HEK293 (cell line): ENCODE measurements around the gene LRRC23.

Experiments
- GFI1B ChIP-seq: fragments of 450-650 bp; formaldehyde crosslinking; IDR thresholded peaks from 2 replicates; pipeline ENCODE4 v1.5.1; 2016; ENCODE audit warnings: missing biosample characterization, missing genetic modification characterization
- KLF16 ChIP-seq: fragments of 450-650 bp; formaldehyde crosslinking; IDR thresholded peaks from 2 replicates; pipeline ENCODE4 v1.5.1; 2017; ENCODE audit warnings: missing biosample characterization, missing genetic modification characterization
- KLF8 ChIP-seq: fragments of 450-650 bp; formaldehyde crosslinking; IDR thresholded peaks from 2 replicates; pipeline ENCODE4 v1.5.1; 2016; ENCODE audit warnings: missing biosample characterization, missing genetic modification characterization
- OSR2 ChIP-seq: fragments of 450-650 bp; formaldehyde crosslinking; IDR thresholded peaks from 2 replicates; pipeline ENCODE4 v1.5.1; 2016; ENCODE audit warnings: missing biosample characterization, missing genetic modification characterization
- PBX3 ChIP-seq: sonication (generic); formaldehyde crosslinking; IDR thresholded peaks from 2 replicates; pipeline ENCODE4 v1.8.1; 2022; ENCODE audit warnings: mild to moderate bottlenecking, moderate library complexity, missing genetic modification reagents
- SP2 ChIP-seq: fragments of 450-650 bp; formaldehyde crosslinking; IDR thresholded peaks from 2 replicates; pipeline ENCODE4 v1.5.1; 2016; ENCODE audit warnings: missing biosample characterization, missing genetic modification characterization
- SP3 ChIP-seq: fragments of 450-650 bp; formaldehyde crosslinking; IDR thresholded peaks from 2 replicates; pipeline ENCODE4 v1.5.1; 2016; ENCODE audit warnings: missing biosample characterization, missing genetic modification characterization
- ZBTB21 ChIP-seq: fragments of 450-650 bp; formaldehyde crosslinking; IDR thresholded peaks from 2 replicates; pipeline ENCODE4 v1.5.1; 2017; ENCODE audit warnings: missing biosample characterization, missing genetic modification characterization
- ZNF121 ChIP-seq: fragments of 450-650 bp; formaldehyde crosslinking; IDR thresholded peaks from 2 replicates; pipeline ENCODE4 v1.5.1; 2016; ENCODE audit warnings: missing biosample characterization, missing genetic modification characterization
- ZNF133 ChIP-seq: fragments of 450-650 bp; formaldehyde crosslinking; IDR thresholded peaks from 2 replicates; pipeline ENCODE4 v1.5.1; 2016; ENCODE audit warnings: missing biosample characterization, missing genetic modification characterization
- ZNF214 ChIP-seq: fragments of 450-650 bp; formaldehyde crosslinking; IDR thresholded peaks from 2 replicates; pipeline ENCODE4 v1.5.1; 2017; ENCODE audit warnings: missing biosample characterization, mild to moderate bottlenecking, missing genetic modification characterization, borderline replicate concordance
- ZNF24 ChIP-seq: fragments of 450-650 bp; formaldehyde crosslinking; IDR thresholded peaks from 2 replicates; pipeline ENCODE4 v1.5.1; 2016; ENCODE audit warnings: missing biosample characterization, missing genetic modification characterization
- ZNF335 ChIP-seq: fragments of 450-650 bp; formaldehyde crosslinking; conservative IDR thresholded peaks from 2 replicates; pipeline ENCODE4 v1.5.1; 2016; ENCODE audit warnings: missing biosample characterization, missing genetic modification characterization
- ZNF341 ChIP-seq: fragments of 450-650 bp; formaldehyde crosslinking; IDR thresholded peaks from 2 replicates; pipeline ENCODE4; 2016; ENCODE audit warnings: low read depth, missing biosample characterization, missing genetic modification characterization
- ZNF366 ChIP-seq: fragments of 450-650 bp; formaldehyde crosslinking; conservative IDR thresholded peaks from 2 replicates; pipeline ENCODE4 v1.5.1; 2016; ENCODE audit warnings: missing biosample characterization, missing genetic modification characterization
- ZNF394 ChIP-seq: fragments of 450-650 bp; formaldehyde crosslinking; IDR thresholded peaks from 2 replicates; pipeline ENCODE4 v1.5.1; 2016; ENCODE audit warnings: missing biosample characterization, missing genetic modification characterization, mild to moderate bottlenecking, moderate library complexity, borderline replicate concordance
- ZNF48 ChIP-seq: fragments of 450-650 bp; formaldehyde crosslinking; IDR thresholded peaks from 2 replicates; pipeline ENCODE4 v1.5.1; 2016; ENCODE audit warnings: missing biosample characterization, missing genetic modification characterization
- ZNF529 ChIP-seq: fragments of 450-650 bp; formaldehyde crosslinking; IDR thresholded peaks from 2 replicates; pipeline ENCODE4 v1.5.1; 2017; ENCODE audit warnings: missing genetic modification characterization, missing biosample characterization; ENCODE audit not compliant: insufficient replicate concordance
- ZNF561 ChIP-seq: fragments of 450-650 bp; IDR thresholded peaks from 2 replicates; pipeline ENCODE4 v1.5.1; 2018; ENCODE audit warnings: missing biosample characterization, missing genetic modification characterization, borderline replicate concordance
- ZNF600 ChIP-seq: fragments of 450-650 bp; formaldehyde crosslinking; IDR thresholded peaks from 2 replicates; pipeline ENCODE4 v1.5.1; 2016; ENCODE audit warnings: missing biosample characterization, missing genetic modification characterization
- ZNF629 ChIP-seq: fragments of 450-650 bp; formaldehyde crosslinking; IDR thresholded peaks from 2 replicates; pipeline ENCODE4 v1.5.1; 2017; ENCODE audit warnings: missing biosample characterization, missing genetic modification characterization
- ZNF791 ChIP-seq: fragments of 450-650 bp; formaldehyde crosslinking; IDR thresholded peaks from 2 replicates; pipeline ENCODE4 v1.5.1; 2016; ENCODE audit warnings: missing biosample characterization, missing genetic modification characterization
- ZSCAN18 ChIP-seq: fragments of 450-650 bp; formaldehyde crosslinking; IDR thresholded peaks from 2 replicates; pipeline ENCODE4 v1.5.1; 2016; ENCODE audit warnings: missing biosample characterization, missing genetic modification characterization
- TF ChIP-seq, protein P1 (sequence below): fragments of 450-650 bp; formaldehyde crosslinking; IDR thresholded peaks from 2 replicates; pipeline ENCODE4 v1.5.1; 2016; ENCODE audit warnings: missing biosample characterization, missing genetic modification characterization
- TF ChIP-seq, protein P2 (sequence below): fragments of 450-650 bp; formaldehyde crosslinking; IDR thresholded peaks from 2 replicates; pipeline ENCODE4 v1.5.1; 2016; ENCODE audit warnings: missing biosample characterization, missing genetic modification characterization
- TF ChIP-seq, protein P3 (sequence below): fragments of 450-650 bp; formaldehyde crosslinking; IDR thresholded peaks from 2 replicates; pipeline ENCODE4 v1.5.1; 2016; ENCODE audit warnings: missing biosample characterization, missing genetic modification characterization
- TF ChIP-seq, protein P4 (sequence below): fragments of 450-650 bp; formaldehyde crosslinking; IDR thresholded peaks from 2 replicates; pipeline ENCODE4 v1.5.1; 2016; ENCODE audit warnings: missing biosample characterization, missing genetic modification characterization
- TF ChIP-seq, protein P5 (sequence below): fragments of 450-650 bp; formaldehyde crosslinking; IDR thresholded peaks from 2 replicates; pipeline ENCODE4 v1.5.1; 2016; ENCODE audit warnings: missing biosample characterization, missing genetic modification characterization

Gene LRRC23

DNA sequence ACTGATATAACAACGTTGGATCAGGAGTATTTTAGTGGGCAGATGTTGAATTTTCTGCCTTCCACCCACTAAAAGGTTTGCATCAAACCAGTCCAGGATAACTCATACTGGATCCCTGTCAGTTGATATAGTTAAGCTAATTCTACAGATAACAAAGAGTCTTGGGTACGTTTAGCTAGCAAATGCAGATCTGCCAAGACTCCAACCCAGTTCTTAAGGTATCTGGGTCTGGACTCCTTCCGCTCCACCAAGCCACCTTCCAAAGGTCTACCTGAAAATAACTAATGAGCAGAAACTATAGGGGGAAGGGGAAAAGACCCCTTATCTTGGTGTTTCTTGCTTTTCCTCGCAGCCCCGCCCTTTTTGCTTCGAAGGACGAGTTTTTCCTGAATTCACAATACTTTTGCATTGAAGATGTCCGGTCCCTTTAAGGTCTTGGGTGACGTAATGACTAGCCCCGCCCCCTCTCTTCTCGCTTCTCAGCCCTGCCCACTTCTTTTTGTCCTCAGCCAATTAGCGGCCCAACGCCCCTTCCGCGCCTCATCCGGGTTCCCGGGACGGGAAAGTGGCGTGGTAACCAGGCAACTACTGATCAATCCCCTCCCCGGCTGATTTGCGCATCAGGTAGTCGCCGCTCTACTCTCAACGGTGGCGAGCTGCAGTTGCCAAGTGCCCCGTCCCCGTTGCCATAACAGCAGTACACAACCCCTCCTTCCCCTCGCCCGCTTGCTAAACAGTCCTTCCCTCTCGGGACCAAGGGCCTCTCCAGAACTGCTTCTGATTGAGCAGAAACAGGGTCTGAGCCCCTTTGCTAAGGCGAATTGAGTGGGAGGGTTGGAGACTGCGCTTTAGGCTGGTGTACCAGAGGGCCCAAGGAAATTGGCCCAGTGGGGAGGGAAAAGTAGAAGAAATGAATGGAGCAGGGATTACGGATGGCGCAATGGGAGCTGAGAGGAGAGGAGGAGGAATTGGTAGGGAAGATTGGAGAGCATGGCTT lies at the start of gene LRRC23 (continued):
- TF ChIP-seq, protein P1, sequence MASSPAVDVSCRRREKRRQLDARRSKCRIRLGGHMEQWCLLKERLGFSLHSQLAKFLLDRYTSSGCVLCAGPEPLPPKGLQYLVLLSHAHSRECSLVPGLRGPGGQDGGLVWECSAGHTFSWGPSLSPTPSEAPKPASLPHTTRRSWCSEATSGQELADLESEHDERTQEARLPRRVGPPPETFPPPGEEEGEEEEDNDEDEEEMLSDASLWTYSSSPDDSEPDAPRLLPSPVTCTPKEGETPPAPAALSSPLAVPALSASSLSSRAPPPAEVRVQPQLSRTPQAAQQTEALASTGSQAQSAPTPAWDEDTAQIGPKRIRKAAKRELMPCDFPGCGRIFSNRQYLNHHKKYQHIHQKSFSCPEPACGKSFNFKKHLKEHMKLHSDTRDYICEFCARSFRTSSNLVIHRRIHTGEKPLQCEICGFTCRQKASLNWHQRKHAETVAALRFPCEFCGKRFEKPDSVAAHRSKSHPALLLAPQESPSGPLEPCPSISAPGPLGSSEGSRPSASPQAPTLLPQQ (tag by site-specific recombination): 0 out of 2 replicates have a peak, but pooled peaks have one; percentile 25
- TF ChIP-seq, protein P2, sequence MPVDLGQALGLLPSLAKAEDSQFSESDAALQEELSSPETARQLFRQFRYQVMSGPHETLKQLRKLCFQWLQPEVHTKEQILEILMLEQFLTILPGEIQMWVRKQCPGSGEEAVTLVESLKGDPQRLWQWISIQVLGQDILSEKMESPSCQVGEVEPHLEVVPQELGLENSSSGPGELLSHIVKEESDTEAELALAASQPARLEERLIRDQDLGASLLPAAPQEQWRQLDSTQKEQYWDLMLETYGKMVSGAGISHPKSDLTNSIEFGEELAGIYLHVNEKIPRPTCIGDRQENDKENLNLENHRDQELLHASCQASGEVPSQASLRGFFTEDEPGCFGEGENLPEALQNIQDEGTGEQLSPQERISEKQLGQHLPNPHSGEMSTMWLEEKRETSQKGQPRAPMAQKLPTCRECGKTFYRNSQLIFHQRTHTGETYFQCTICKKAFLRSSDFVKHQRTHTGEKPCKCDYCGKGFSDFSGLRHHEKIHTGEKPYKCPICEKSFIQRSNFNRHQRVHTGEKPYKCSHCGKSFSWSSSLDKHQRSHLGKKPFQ (tag by site-specific recombination): no peak
- TF ChIP-seq SP2 (tag by site-specific recombination): peak; percentile 97
- peak; percentile 96 for TF ChIP-seq SP3 (tag by site-specific recombination)
- TF ChIP-seq ZSCAN18 (tag by site-specific recombination): no peak
- no peak for TF ChIP-seq ZNF529 (tag by site-specific recombination)
- peak; percentile 66 for TF ChIP-seq ZNF335
- TF ChIP-seq ZNF394: 0 out of 2 replicates have a peak, but pooled peaks have one; percentile 10
- TF ChIP-seq, protein P3, sequence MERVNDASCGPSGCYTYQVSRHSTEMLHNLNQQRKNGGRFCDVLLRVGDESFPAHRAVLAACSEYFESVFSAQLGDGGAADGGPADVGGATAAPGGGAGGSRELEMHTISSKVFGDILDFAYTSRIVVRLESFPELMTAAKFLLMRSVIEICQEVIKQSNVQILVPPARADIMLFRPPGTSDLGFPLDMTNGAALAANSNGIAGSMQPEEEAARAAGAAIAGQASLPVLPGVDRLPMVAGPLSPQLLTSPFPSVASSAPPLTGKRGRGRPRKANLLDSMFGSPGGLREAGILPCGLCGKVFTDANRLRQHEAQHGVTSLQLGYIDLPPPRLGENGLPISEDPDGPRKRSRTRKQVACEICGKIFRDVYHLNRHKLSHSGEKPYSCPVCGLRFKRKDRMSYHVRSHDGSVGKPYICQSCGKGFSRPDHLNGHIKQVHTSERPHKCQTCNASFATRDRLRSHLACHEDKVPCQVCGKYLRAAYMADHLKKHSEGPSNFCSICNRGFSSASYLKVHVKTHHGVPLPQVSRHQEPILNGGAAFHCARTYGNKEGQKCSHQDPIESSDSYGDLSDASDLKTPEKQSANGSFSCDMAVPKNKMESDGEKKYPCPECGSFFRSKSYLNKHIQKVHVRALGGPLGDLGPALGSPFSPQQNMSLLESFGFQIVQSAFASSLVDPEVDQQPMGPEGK (tag by site-specific recombination): peak; percentile 54; the same call in 1 of the 2 replicates
- peak; percentile 80 for TF ChIP-seq ZNF629
- peak; percentile 89 for TF ChIP-seq ZNF600 (tag by site-specific recombination)
- no peak for TF ChIP-seq ZNF214 (tag by site-specific recombination)
- no peak for TF ChIP-seq ZNF133 (tag by site-specific recombination)
- TF ChIP-seq PBX3 (CRISPR knock-in tag): no peak
- no peak for TF ChIP-seq GFI1B
- TF ChIP-seq ZNF561 (tag by site-specific recombination): no peak
- peak; percentile 65 for TF ChIP-seq ZBTB21 (tag by site-specific recombination)
- TF ChIP-seq KLF16: peak; percentile 48; the same call in 1 of the 2 replicates
- TF ChIP-seq ZNF24 (tag by site-specific recombination): peak; percentile 63
- no peak for TF ChIP-seq ZNF48 (tag by site-specific recombination)
- TF ChIP-seq ZNF791 (tag by site-specific recombination): no peak
- peak; percentile 45; the same call in 1 of the 2 replicates for TF ChIP-seq KLF8 (tag by site-specific recombination)
- TF ChIP-seq, protein P4, sequence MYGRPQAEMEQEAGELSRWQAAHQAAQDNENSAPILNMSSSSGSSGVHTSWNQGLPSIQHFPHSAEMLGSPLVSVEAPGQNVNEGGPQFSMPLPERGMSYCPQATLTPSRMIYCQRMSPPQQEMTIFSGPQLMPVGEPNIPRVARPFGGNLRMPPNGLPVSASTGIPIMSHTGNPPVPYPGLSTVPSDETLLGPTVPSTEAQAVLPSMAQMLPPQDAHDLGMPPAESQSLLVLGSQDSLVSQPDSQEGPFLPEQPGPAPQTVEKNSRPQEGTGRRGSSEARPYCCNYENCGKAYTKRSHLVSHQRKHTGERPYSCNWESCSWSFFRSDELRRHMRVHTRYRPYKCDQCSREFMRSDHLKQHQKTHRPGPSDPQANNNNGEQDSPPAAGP (tag by site-specific recombination): no peak; the same call in 1 of the 2 replicates
- peak; percentile 50; the same call in 1 of the 2 replicates for TF ChIP-seq ZNF341 (tag by site-specific recombination)
- no peak for TF ChIP-seq ZNF121
- TF ChIP-seq OSR2 (tag by site-specific recombination): peak; percentile 60; the same call in 1 of the 2 replicates
- TF ChIP-seq, protein P5, sequence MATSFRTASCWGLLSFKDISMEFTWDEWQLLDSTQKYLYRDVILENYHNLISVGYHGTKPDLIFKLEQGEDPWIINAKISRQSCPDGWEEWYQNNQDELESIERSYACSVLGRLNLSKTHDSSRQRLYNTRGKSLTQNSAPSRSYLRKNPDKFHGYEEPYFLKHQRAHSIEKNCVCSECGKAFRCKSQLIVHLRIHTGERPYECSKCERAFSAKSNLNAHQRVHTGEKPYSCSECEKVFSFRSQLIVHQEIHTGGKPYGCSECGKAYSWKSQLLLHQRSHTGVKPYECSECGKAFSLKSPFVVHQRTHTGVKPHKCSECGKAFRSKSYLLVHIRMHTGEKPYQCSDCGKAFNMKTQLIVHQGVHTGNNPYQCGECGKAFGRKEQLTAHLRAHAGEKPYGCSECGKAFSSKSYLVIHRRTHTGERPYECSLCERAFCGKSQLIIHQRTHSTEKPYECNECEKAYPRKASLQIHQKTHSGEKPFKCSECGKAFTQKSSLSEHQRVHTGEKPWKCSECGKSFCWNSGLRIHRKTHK (tag by site-specific recombination): no peak
- peak; percentile 60 for TF ChIP-seq ZNF366 (tag by site-specific recombination)
